Astrocyte of the cerebellum (primary cell): ENCODE measurements around the gene RYR2.

Source experiments
- DNase-seq: peaks from one replicate; pipeline ENCODE4 v3.0.0-alpha.2; 2011; ENCODE audit warnings: low read depth
- H3K4me3 ChIP-seq: 2 replicates; pipeline ENCODE4 v1.5.1; 2011; ENCODE audit warnings: mild to moderate bottlenecking, low read depth, low read length, moderate library complexity
- CTCF ChIP-seq: IDR thresholded peaks from 2 replicates; pipeline ENCODE4 v1.5.1; 2012; ENCODE audit warnings: low read length, low read depth, moderate library complexity, mild to moderate bottlenecking; ENCODE audit errors: missing control alignments
- in situ Hi-C: cut with HindIII; loops from 2 replicates; pipeline ENCODE4 v1.10.0; 2017; ENCODE audit warnings: low sequenced_read_pairs

Gene RYR2

GRCh38 chr1:237181743-237182317, 139.8 kb downstream of the RYR2 start:
- TF ChIP-seq CTCF, result no peak
- in situ Hi-C loops, result loop anchor here (5.0 kb wide), 1 partner anchor 70 kb away; no protein-coding TSS in a partner anchor
- no peak overlapping the region for H3K4me3 ChIP-seq
- DNase-seq, result no peak

DNA sequence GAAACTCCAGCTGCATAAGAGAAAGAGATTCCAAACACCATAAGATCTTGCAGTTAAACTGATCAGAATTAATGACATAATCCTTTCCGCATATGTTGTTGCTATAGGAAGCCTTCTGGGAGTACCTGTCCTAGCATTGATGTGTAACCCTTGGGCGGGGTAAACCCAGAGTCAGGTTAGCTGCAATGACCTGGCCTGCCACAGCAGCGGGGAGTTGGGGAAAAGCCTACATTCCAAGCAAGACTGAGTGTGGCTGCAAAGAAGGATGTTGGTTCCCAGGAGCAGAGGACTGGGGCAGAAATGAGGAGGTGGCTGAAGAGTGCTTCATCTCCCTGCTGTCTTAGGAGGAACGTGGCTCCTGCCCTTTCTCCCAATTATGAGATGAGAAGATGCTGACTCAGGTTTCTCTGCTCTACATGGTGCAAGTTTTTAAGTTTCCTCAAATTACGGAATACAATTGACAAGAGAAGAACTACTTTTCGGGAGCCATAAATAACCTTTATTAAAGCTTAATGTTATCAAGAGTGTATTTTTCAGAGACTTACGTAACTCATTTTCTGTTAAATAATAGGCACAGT, 142.1 kb downstream of the RYR2 start:
- DNase-seq, result no peak
- TF ChIP-seq CTCF, result no peak
- H3K4me3 ChIP-seq, result no peak overlapping the region
- in situ Hi-C loops, result loop anchor here (5.0 kb wide), 1 partner anchor 72 kb away; no protein-coding TSS in a partner anchor

DNA sequence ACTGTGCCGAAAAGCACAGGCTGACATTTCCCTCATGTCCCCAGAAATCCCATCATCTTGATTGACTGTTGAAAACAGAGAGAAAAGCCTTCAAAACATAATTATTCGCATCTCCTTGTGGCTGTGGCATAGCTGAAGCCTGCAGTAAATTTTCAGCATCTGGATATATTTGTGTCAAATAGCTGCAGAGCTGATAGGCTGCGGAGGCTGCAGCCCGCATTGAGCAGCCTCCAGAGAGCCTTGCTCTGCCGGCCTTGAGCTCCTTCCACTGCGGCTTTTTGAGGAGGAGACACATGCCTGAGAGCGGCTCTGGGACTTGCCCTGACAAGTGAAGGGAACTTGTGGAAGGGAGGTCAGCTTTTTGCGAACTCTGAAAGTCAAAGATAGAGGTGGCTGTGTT, 144.7 kb downstream of the RYR2 start:
- in situ Hi-C loops, result no loop called here
- DNase-seq, result no peak

DNA sequence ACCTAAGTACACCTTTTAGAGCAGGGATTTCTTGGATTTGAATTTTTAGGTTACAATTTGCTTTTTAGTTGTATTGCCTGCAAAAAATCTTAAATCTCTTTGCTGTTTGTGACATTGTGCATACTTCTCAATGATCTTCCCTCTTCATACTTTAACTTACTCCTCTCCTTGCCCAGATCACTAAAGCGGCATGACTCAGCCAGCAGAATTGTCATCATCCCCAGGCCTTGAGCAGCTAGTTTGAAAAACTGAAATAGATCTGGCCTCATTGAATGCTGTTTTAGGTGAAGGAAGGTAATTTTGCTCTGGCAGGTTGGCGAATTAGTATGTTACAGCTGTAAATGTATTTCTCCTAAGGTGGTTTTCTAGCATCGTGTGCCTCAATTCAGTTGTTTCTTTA, 145.9 kb downstream of the RYR2 start:
- TF ChIP-seq CTCF, result no peak
- in situ Hi-C loops, result no loop called here
- H3K4me3 ChIP-seq, result no peak overlapping the region
- DNase-seq, result no peak

More for the DNA sequence above, 144.7 kb downstream of the RYR2 start:
- no peak for TF ChIP-seq CTCF
- no peak overlapping the region for H3K4me3 ChIP-seq

DNA sequence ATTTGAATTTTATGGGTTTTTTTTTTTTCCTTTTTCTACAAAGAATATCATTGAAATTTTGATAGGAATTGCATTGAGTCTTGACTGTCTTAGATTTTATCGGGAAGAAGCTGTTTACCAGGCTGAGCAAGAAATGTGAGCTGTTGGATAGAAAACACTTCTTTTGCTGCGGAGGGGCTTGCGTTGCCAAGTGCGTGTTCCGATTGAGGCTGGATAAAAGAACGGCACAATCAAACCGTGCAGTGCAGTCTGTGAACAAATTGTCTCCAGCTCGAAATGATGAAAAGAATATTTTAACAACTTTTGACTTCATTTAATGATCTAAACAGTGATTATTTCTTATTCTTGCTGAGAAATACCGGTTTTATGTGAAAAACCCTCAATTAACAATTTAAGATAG, 149.4 kb downstream of the RYR2 start:
- H3K4me3 ChIP-seq, result no peak overlapping the region
- no peak for TF ChIP-seq CTCF
- in situ Hi-C loops, result no loop called here
- no peak for DNase-seq

DNA sequence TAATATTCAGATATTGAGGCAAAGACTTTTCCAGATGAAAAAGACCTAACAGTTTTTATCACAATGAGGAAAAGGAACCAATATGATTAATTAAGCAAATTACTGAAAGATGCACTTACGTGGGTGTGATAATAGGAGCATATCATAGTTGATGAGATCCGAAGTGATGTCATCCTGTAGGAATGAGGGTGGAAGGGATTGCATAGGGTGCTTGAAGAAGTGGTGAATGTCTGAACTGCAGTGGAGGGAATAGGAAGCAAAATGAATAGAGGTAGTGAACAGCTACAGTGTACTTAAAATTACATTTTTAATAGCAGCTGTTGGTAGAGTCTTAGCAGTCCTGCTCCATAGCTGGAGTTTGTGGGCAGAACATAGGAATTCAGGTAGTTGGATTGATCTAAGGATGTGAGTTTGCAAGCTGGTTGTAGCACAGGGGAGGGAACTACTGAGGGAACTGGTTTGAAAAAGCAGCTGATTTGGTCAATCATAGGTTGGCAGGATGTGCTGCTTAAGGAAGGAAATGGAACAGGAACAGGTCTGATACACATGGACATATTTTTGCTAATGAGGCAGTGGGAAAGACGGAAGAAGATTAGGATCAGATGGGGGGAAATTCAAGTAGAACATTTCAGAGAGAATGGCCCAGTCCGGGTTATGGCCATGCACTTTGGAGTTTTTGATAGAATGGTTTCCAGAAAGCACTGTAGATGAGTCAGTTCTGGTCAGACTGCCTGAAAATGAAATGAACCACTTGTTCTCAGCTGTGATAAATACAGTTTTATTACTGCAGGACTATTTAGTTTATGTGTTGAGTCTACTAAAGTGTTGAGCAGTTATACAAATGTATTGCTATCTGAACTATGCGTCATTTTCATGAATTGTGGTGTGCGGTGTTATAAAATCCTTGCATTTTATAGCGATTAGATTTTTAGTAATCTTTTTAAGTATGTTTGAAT, 155.8 kb downstream of the RYR2 start:
- no peak for TF ChIP-seq CTCF
- no peak overlapping the region for H3K4me3 ChIP-seq
- DNase-seq, result no peak
- in situ Hi-C loops, result no loop called here
